Lower lobe of right lung (tissue), 2 donors: Measurements from ENCODE around the gene ZNF33B. TPM values are rescaled to one million over a fixed set of nuclear protein-coding genes. Genes with fewer than 3 reads are reported as not detected.
"Not testable (repeated sequence)": the region's sequence is repeated elsewhere in the genome, so short reads cannot be mapped to it uniquely, and the experiment has no call there.

Experiments used
- ATAC-seq, 2 donors: fragments of 200-7000 bp; cut with Tn5 transposase; one replicate each; pipeline ENCODE4 v1.9.1; 2020 to 2022; ENCODE audit warnings: mild to moderate bottlenecking in 2 of 2, moderate library complexity in 2 of 2
- DNase-seq: peaks from one replicate; pipeline ENCODE4 v3.0.0-alpha.2; 2020
- H3K27ac ChIP-seq: fragments of 200-600 bp; one replicate; pipeline ENCODE4 v1.8.0; 2022
- H3K27me3 ChIP-seq: fragments of 200-600 bp; one replicate; pipeline ENCODE4 v1.8.0; 2022; ENCODE audit warnings: low read depth
- H3K36me3 ChIP-seq: fragments of 200-600 bp; one replicate; pipeline ENCODE4 v1.8.0; 2022; ENCODE audit warnings: mild to moderate bottlenecking
- H3K4me1 ChIP-seq: fragments of 200-600 bp; one replicate; pipeline ENCODE4 v1.8.0; 2022
- H3K4me3 ChIP-seq: fragments of 200-600 bp; one replicate; pipeline ENCODE4 v1.8.0; 2022; ENCODE audit warnings: mild to moderate bottlenecking
- H3K9me3 ChIP-seq: fragments of 200-600 bp; one replicate; pipeline ENCODE4 v1.8.0; 2022
- CTCF ChIP-seq: fragments of 200-600 bp; IDR thresholded peaks from one replicate; pipeline ENCODE4 v1.8.0; 2022; ENCODE audit warnings: antibody characterized with exemption, mild to moderate bottlenecking
- intact Hi-C: fragments of 100-400 bp; cut with DNase I; formaldehyde crosslinking; loops from one replicate; pipeline ENCODE4 v1.11.0; 2022
- long read RNA-seq: library from polyadenylated mRNA; unstranded; transcript quantifications from one replicate; pipeline ENCODE4 v2.0.0, GENCODE V29; 2021
- total RNA-seq: library from RNA; stranded (reverse); fragmentation: NEBNext Ultra II Directional; extraction: Animal tissue kit (Norgen Biotek cat#: 25700); gene quantifications from one replicate; pipeline ENCODE4 v1.2.1, GENCODE V29; 2021
- donor health status: DM: no; HTN: yes; CAD: no; lungs with severe emphysema.

Gene ZNF33B
- total RNA-seq: 33.5 TPM
- long read RNA-seq, full-length matches to known transcripts: 7 of 35 reads
- long read RNA-seq, partial matches to known transcripts: 3 of 35 reads
- long read RNA-seq, other reads (novel, unspliced or antisense): 25 of 35 reads

GRCh38 chr10:42638055-42638820 is at the start of gene ZNF33B:
Gene ZNF33B, minus strand, starts transcription at chr10:42638570. Its CDS starts 1,642 bp downstream, at chr10:42636928.
- Histone ChIP-seq H3K4me3 (peak within 1 kb of the TSS; percentile 85), H3K9me3 (no peaks in the 10 kb centered on the region), H3K27ac (peak within 1 kb of the TSS; percentile 96), H3K27me3 (no peaks in the 10 kb centered on the region), H3K36me3 (peaks cover 9% of the 10 kb centered on the region), H3K4me1 (peaks cover 5% of the 10 kb centered on the region)
- ATAC-seq: peak; percentile 99 to 100
- no peak for TF ChIP-seq CTCF
- peak; percentile 97 for DNase-seq
- intact Hi-C loops: no loop called here

DNA sequence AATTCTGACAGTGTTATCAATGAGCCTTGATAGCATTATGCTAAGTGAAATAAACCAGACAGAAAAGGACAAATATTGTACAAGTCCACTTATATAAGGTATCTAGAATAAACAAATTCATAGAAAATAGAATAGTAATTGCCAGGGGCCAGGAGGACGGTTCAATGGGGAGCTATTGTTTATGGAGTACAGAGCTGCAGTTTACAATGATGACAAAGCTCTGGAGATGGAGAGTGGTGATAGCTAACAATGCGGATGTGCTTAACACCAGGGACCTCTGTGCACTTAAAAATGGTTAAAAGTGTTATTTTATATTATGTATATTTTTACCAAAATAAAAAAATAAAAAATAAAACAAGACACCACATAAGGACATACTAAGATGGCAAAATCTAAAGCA is 46.1 kb upstream of the ZNF33B start:
- H3K4me1 ChIP-seq: no peaks in the 10 kb centered on the region
- no peaks in the 10 kb centered on the region for H3K27me3 ChIP-seq
- H3K9me3 ChIP-seq: no peaks in the 10 kb centered on the region
- TF ChIP-seq CTCF: no peak
- H3K4me3 ChIP-seq: no peak overlapping the region
- no peaks in the 10 kb centered on the region for H3K36me3 ChIP-seq
- intact Hi-C loops: no loop called here
- ATAC-seq (no peak), DNase-seq (no peak)
- no peak overlapping the region for H3K27ac ChIP-seq

DNA sequence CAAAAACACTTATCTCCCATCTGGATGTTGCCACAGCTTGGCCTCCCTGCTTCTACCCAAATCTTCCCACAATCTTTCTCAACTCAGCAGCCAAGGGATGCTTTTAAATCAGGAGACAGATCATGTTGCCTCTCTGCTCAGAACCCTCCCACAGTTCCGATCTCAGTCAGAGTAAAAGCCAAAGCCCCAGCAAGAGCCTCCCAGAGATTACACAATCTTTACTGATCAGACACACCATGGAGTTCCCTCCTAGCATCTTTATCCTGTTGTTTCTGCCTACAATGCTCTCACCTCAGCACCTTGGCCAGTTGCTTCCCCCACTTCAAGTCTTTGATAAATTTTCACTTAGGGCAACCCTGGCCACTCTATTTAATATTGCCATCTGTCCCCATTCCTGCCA is 41.9 kb upstream of the ZNF33B start:
- intact Hi-C loops: no loop called here
- ATAC-seq: no peak
- DNase-seq: no peak
- Histone ChIP-seq H3K27me3 (no peaks in the 10 kb centered on the region), H3K9me3 (no peaks in the 10 kb centered on the region), H3K4me3 (no peak overlapping the region), H3K36me3 (no peaks in the 10 kb centered on the region), H3K4me1 (no peaks in the 10 kb centered on the region), H3K27ac (no peak overlapping the region)
- TF ChIP-seq CTCF: no peak

DNA sequence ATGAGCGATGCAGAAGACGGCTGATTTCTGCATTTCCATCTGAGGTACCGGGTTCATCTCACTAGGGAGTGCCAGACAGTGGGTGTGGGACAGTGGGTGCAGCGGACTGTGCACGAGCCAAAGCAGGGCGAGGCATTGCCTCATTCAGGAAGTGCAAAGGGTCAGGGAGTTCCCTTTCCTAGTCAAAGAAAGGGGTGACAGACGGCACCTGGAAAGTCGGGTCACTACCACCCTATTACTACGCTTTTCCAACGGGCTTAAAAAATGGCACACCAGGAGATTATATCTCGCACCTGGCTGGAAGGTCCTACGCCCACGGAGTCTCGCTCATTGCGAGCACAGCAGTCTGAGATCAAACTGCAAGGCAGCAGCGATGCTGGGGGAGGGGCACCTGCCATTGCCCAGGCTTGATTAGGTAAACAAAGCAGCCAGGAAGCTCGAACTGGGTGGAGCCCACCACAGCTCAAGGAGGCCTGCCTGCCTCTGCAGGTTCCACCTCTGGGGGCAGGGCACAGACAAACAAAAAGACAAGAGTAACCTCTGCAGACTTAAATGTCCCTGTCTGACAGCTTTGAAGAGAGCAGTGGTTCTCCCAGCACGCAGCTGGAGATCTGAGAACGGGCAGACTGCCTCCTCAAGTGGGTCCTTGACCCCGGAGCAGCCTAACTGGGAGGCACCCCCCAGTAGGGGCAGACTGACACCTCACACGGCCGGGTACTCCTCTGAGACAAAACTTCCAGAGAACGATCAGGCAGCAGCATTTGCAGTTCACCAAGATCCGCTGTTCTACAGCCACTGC is 27.0 kb upstream of the ZNF33B start:
- H3K27me3 ChIP-seq, H3K36me3 ChIP-seq, H3K4me3 ChIP-seq, DNase-seq, H3K27ac ChIP-seq, H3K4me1 ChIP-seq, H3K9me3 ChIP-seq, ATAC-seq, intact Hi-C loops: not testable (repeated sequence)

DNA sequence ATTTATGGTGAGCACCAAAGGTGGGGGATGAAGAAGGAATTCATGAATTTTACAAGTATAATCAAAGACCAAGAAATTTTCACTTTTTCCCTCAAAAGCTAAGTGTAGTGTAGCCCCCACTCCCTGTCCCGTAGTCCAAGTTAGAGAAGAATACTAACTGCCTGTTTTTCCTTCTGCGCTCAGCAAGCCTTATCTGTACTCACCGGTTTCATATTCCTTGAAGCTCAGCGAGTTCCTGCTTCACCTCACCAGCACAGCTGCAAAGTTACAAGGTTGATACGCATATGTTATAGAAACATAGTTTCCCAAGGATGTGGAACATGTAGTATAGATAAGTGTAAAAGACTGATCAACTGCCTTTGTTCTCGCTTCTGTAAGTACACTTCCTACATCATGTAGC is 16.0 kb upstream of the ZNF33B start:
- H3K4me3 ChIP-seq: no peak overlapping the region
- intact Hi-C loops: no loop called here
- no peak for DNase-seq
- no peaks in the 10 kb centered on the region for H3K36me3 ChIP-seq
- no peak for TF ChIP-seq CTCF
- no peaks in the 10 kb centered on the region for H3K9me3 ChIP-seq
- H3K27me3 ChIP-seq: no peaks in the 10 kb centered on the region
- H3K27ac ChIP-seq: no peak overlapping the region
- no peaks in the 10 kb centered on the region for H3K4me1 ChIP-seq
- ATAC-seq: no peak

DNA sequence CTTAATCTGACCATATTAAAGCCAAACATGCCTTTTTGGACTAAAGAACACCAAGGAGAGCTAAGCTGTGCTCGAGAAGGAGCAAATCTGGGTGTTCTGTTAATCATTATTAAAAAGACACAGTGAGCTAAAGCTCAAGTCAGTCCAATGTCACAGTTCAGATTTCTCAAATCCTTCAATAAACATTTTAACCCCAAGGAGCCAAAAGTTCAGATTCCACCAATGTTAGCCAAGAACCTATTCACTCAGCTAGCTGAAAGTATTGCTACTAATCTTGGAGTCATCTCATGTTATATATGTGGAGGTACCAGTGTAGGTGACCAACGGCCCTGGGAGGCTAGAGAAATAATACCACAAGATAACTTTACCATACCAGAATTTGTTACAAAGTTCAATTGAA is 14.5 kb upstream of the ZNF33B start:
- DNase-seq (no peak), ATAC-seq (no peak)
- Histone ChIP-seq H3K9me3 (no peaks in the 10 kb centered on the region), H3K27me3 (no peaks in the 10 kb centered on the region), H3K27ac (no peak overlapping the region), H3K4me1 (no peaks in the 10 kb centered on the region), H3K36me3 (no peaks in the 10 kb centered on the region), H3K4me3 (no peak overlapping the region)
- intact Hi-C loops: no loop called here
- no peak for TF ChIP-seq CTCF
